H4 (cell line): ENCODE measurements around the gene KCNC2. TPM values are rescaled to one million over a fixed set of nuclear protein-coding genes. Genes with fewer than 3 reads are reported as not detected.
"Not testable (repeated sequence)": the region's sequence is repeated elsewhere in the genome, so short reads cannot be mapped to it uniquely, and the experiment has no call there.

ENCODE experiments used
- DNase-seq: peaks from one replicate; pipeline ENCODE4 v3.0.0-alpha.2; 2015; ENCODE audit warnings: low spot score
- total RNA-seq: library from RNA; depleted of rRNA; stranded (reverse); fragments of >200 nt; shearing (Covaris generic); gene quantifications from 2 replicates; pipeline ENCODE4 v1.2.3, GENCODE V29; 2014; rRNA removed

The KCNC2 gene
- not detected in 2 replicates for total RNA-seq

- no peak for DNase-seq
These were observed at the start of gene KCNC2 for GRCh38 chr12:75209812-75210138. Gene KCNC2 (minus strand): TSS chr12:75209839.

- DNase-seq = no peak
These were observed 49.5 kb upstream of the KCNC2 start for GRCh38 chr12:75259143-75259542.

GRCh38 chr12:75257510-75257909, 47.9 kb upstream of the KCNC2 start:
- DNase-seq = no peak

- no peak for DNase-seq
These were observed 35.5 kb upstream of the KCNC2 start for GRCh38 chr12:75245108-75245507.

- DNase-seq = no peak
These were observed 30.3 kb upstream of the KCNC2 start for GRCh38 chr12:75239987-75240386.

- DNase-seq = peak; percentile 33
These were observed 26.6 kb upstream of the KCNC2 start for GRCh38 chr12:75236206-75236605.

- no peak for DNase-seq
These were observed 17.5 kb upstream of the KCNC2 start for GRCh38 chr12:75227132-75227531.

GRCh38 chr12:75212072-75212471, 2.4 kb upstream of the KCNC2 start:
- DNase-seq = peak; percentile 53

GRCh38 chr12:75208856-75209811, 505 bp downstream of the KCNC2 start:
- DNase-seq = no peak

- DNase-seq = no peak
These were observed 2.1 kb downstream of the KCNC2 start for GRCh38 chr12:75207338-75208083.

GRCh38 chr12:75205558-75205957, 4.1 kb downstream of the KCNC2 start:
- DNase-seq = peak; percentile 12

- DNase-seq = no peak
These were observed 12.8 kb downstream of the KCNC2 start for GRCh38 chr12:75196865-75197264.

- no peak for DNase-seq
These were observed 13.2 kb downstream of the KCNC2 start for GRCh38 chr12:75196408-75196807.

- no peak for DNase-seq
These were observed 15.4 kb downstream of the KCNC2 start for GRCh38 chr12:75194250-75194649.

GRCh38 chr12:75192196-75192595, 17.4 kb downstream of the KCNC2 start:
- DNase-seq = no peak

GRCh38 chr12:75190846-75191245, 18.8 kb downstream of the KCNC2 start:
- no peak for DNase-seq

- DNase-seq = not testable (repeated sequence)
These were observed 23.8 kb downstream of the KCNC2 start for GRCh38 chr12:75185881-75186280.

GRCh38 chr12:75184516-75184915, 25.1 kb downstream of the KCNC2 start:
- no peak for DNase-seq

- no peak for DNase-seq
These were observed 25.7 kb downstream of the KCNC2 start for GRCh38 chr12:75183967-75184366.

- DNase-seq = peak; percentile 64
These were observed 31.6 kb downstream of the KCNC2 start for GRCh38 chr12:75177997-75178396.

GRCh38 chr12:75172611-75173010, 37.0 kb downstream of the KCNC2 start:
- no peak for DNase-seq

- no peak for DNase-seq
These were observed 38.9 kb downstream of the KCNC2 start for GRCh38 chr12:75170640-75171185.

GRCh38 chr12:75162845-75163244, 46.8 kb downstream of the KCNC2 start:
- DNase-seq = no peak
